Panc1 (cell line): Measurements from ENCODE around the gene FARSA. TPM values are rescaled to one million over a fixed set of nuclear protein-coding genes. Genes with fewer than 3 reads are reported as not detected.

Experiments used
- ATAC-seq: fragments of 200-7000 bp; cut with Tn5 transposase; 2 replicates; pipeline ENCODE4 v1.9.1; 2020; ENCODE audit warnings: mild to moderate bottlenecking, moderate library complexity
- BruUV-seq: library from RNA; stranded (reverse); fragments of 400-500 nt; replicated peaks from 2 replicates; lab custom pipeline; 2021; lab: Mats Ljungman, UMichigan
- CTCF ChIA-PET: fragments of 300-600 bp; sonication (Branson Sonifier 250); formaldehyde crosslinking; loops from one replicate; lab custom pipeline; 2022; ENCODE audit warnings: antibody characterized with exemption; lab: Charles Lee
- POLR2A ChIA-PET: fragments of 300-600 bp; sonication (Branson Sonifier 250); formaldehyde crosslinking; loops from one replicate; lab custom pipeline; 2022; ENCODE audit warnings: antibody characterized with exemption; lab: Charles Lee
- DNase-seq: peaks from one replicate; pipeline ENCODE4 v3.0.0-alpha.2; 2010; ENCODE audit warnings: low read depth, low spot score
- H3K27ac ChIP-seq: 2 replicates; pipeline ENCODE4 v1.5.1; 2011; ENCODE audit warnings: mild to moderate bottlenecking, low read length, inconsistent platforms
- H3K27me3 ChIP-seq: fragments of 200-500 bp; sonication (Bioruptor generic); 2 replicates; pipeline ENCODE4 v1.6.0; 2014; ENCODE audit warnings: low read length, inconsistent platforms; ENCODE audit not compliant: control insufficient read depth, insufficient read depth
- H3K36me3 ChIP-seq: fragments of 200-500 bp; sonication (Bioruptor generic); 2 replicates; pipeline ENCODE4 v1.5.1; 2014; ENCODE audit warnings: inconsistent platforms, mild to moderate bottlenecking, low read length, moderate library complexity; ENCODE audit not compliant: control insufficient read depth, insufficient read depth
- H3K4me1 ChIP-seq: 2 replicates; pipeline ENCODE4 v1.5.1; 2011; ENCODE audit warnings: inconsistent platforms, mild to moderate bottlenecking, low read length, moderate library complexity; ENCODE audit not compliant: control insufficient read depth, insufficient read depth
- H3K4me3 ChIP-seq, 2 experiments: 2 replicates each; pipeline ENCODE4 v1.5.1; 2011 to 2012; ENCODE audit warnings: low read depth in 2 of 2, low read length in 2 of 2, mild to moderate bottlenecking in 2 of 2, inconsistent platforms in 1 of 2, moderate library complexity in 1 of 2
- H3K9me3 ChIP-seq: fragments of 200-500 bp; sonication (Bioruptor generic); 2 replicates; pipeline ENCODE4 v1.5.1; 2014; ENCODE audit warnings: low read depth, mild to moderate bottlenecking, inconsistent platforms, low read length, moderate library complexity; ENCODE audit not compliant: control insufficient read depth, insufficient read depth
- POLR2AphosphoS5 ChIP-seq: IDR thresholded peaks from 2 replicates; pipeline ENCODE4 v1.6.1; 2012; ENCODE audit warnings: mild to moderate bottlenecking, low read depth, low read length, moderate library complexity
- SIN3A ChIP-seq: IDR thresholded peaks from 2 replicates; pipeline ENCODE4 v1.6.1; 2012; ENCODE audit warnings: low read depth, mild to moderate bottlenecking, low read length, moderate library complexity, borderline replicate concordance; ENCODE audit not compliant: insufficient read depth
- TCF7L2 ChIP-seq: IDR thresholded peaks from 2 replicates; pipeline ENCODE4 v1.6.1; 2011; ENCODE audit warnings: mild to moderate bottlenecking, low read depth, low read length, inconsistent platforms
- in situ Hi-C: cut with HindIII; loops from 2 replicates; pipeline ENCODE4 v1.10.0; 2016; ENCODE audit warnings: low sequenced_read_pairs, low pct_unique_long_range_greater_than_20kb
- intact Hi-C: fragments of 100-400 bp; cut with micrococcal nuclease; formaldehyde crosslinking; loops from one replicate; pipeline ENCODE4 v1.10.0; 2022; ENCODE audit not compliant: unreplicated experiment
- total RNA-seq: library from RNA; stranded (reverse); gene quantifications from one replicate; pipeline ENCODE4 v1.2.1, GENCODE V29; 2021; ENCODE audit not compliant: unreplicated experiment
- TF ChIP-seq, protein P1 (sequence below), 2 experiments: IDR thresholded peaks; 2 replicates each; pipeline ENCODE4 v1.6.1; 2011 to 2012; ENCODE audit warnings: low read depth in 2 of 2, control low read depth in 1 of 2, low read length in 1 of 2, mild to moderate bottlenecking in 1 of 2, moderate library complexity in 1 of 2; ENCODE audit not compliant: insufficient read depth in 1 of 2
- TF ChIP-seq, protein P2 (sequence below): fragments of 450-650 bp; IDR thresholded peaks from 2 replicates; pipeline ENCODE4 v1.5.1; 2017; ENCODE audit warnings: mild to moderate bottlenecking

FARSA gene
- total RNA-seq, 1 experiment from 2014 or later = 80.3 TPM

DNA sequence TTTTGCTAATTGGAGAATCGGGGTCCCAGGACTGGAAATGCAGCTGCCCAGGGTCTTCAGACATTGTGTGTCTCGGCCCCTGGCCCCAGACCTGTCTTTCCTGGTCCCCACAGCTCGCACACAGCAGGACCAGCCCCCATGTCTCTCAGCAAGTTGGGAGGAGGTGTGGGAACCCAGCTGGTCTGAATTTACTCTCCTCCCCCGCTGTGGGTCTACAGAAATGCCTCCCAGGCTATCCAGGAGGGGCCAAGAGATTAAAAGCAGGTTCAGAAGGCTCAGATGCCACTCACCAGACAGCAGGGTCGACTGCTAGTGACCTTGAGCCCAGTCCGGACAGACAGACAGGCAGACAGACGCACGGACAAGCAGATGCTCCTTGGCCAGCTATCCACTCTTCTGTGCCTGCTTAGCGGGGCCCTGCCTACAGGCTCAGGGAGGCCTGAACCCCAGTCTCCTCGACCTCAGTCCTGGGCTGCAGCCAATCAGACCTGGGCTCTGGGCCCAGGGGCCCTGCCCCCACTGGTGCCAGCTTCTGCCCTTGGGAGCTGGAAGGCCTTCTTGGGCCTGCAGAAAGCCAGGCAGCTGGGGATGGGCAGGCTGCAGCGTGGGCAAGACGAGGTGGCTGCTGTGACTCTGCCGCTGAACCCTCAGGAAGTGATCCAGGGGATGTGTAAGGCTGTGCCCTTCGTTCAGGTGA lies 35.9 kb upstream of the FARSA start, which contains the start of gene DAND5:
DAND5 (plus strand) TSS at position 285 of the 697 bp plus-strand sequence; CDS start at position 370, 85 bp downstream.
- no peak within 1 kb of the TSS for H3K27ac ChIP-seq
- H3K9me3 ChIP-seq = no peaks in the 10 kb centered on the region
- intact Hi-C loops = no loop called here
- peak; percentile 2; the same call in 1 of the 2 replicates for ATAC-seq
- H3K4me3 ChIP-seq = no peak within 1 kb of the TSS
- TF ChIP-seq SIN3A (no peak), POLR2AphosphoS5 (no peak), TCF7L2 (no peak)
- TF ChIP-seq, protein P1, sequence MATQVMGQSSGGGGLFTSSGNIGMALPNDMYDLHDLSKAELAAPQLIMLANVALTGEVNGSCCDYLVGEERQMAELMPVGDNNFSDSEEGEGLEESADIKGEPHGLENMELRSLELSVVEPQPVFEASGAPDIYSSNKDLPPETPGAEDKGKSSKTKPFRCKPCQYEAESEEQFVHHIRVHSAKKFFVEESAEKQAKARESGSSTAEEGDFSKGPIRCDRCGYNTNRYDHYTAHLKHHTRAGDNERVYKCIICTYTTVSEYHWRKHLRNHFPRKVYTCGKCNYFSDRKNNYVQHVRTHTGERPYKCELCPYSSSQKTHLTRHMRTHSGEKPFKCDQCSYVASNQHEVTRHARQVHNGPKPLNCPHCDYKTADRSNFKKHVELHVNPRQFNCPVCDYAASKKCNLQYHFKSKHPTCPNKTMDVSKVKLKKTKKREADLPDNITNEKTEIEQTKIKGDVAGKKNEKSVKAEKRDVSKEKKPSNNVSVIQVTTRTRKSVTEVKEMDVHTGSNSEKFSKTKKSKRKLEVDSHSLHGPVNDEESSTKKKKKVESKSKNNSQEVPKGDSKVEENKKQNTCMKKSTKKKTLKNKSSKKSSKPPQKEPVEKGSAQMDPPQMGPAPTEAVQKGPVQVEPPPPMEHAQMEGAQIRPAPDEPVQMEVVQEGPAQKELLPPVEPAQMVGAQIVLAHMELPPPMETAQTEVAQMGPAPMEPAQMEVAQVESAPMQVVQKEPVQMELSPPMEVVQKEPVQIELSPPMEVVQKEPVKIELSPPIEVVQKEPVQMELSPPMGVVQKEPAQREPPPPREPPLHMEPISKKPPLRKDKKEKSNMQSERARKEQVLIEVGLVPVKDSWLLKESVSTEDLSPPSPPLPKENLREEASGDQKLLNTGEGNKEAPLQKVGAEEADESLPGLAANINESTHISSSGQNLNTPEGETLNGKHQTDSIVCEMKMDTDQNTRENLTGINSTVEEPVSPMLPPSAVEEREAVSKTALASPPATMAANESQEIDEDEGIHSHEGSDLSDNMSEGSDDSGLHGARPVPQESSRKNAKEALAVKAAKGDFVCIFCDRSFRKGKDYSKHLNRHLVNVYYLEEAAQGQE (IDR thresholded peaks at IDR 0.05; ENCODE audit: insufficient read depth in 1 of 2, low read depth in 2 of 2, low read length in 1 of 2) = no peak
- TF ChIP-seq, protein P2, sequence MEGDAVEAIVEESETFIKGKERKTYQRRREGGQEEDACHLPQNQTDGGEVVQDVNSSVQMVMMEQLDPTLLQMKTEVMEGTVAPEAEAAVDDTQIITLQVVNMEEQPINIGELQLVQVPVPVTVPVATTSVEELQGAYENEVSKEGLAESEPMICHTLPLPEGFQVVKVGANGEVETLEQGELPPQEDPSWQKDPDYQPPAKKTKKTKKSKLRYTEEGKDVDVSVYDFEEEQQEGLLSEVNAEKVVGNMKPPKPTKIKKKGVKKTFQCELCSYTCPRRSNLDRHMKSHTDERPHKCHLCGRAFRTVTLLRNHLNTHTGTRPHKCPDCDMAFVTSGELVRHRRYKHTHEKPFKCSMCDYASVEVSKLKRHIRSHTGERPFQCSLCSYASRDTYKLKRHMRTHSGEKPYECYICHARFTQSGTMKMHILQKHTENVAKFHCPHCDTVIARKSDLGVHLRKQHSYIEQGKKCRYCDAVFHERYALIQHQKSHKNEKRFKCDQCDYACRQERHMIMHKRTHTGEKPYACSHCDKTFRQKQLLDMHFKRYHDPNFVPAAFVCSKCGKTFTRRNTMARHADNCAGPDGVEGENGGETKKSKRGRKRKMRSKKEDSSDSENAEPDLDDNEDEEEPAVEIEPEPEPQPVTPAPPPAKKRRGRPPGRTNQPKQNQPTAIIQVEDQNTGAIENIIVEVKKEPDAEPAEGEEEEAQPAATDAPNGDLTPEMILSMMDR = no peak
- no peaks in the 10 kb centered on the region for H3K27me3 ChIP-seq
- H3K4me1 ChIP-seq = peaks cover 10% of the 10 kb centered on the region
- DNase-seq = no peak
- H3K36me3 ChIP-seq = no peaks in the 10 kb centered on the region
- ChIA-PET CTCF (interaction anchor here (1.0 kb wide), 1 partner anchor 8 kb away, joined by 3 read pairs; no protein-coding TSS in a partner anchor), POLR2A (interaction anchor here (0.5 kb wide), 1 partner anchor 178 kb away, joined by 3 read pairs; no protein-coding TSS in a partner anchor)
- BruUV-seq = no TSS peak
- in situ Hi-C loops = no loop called here

DNA sequence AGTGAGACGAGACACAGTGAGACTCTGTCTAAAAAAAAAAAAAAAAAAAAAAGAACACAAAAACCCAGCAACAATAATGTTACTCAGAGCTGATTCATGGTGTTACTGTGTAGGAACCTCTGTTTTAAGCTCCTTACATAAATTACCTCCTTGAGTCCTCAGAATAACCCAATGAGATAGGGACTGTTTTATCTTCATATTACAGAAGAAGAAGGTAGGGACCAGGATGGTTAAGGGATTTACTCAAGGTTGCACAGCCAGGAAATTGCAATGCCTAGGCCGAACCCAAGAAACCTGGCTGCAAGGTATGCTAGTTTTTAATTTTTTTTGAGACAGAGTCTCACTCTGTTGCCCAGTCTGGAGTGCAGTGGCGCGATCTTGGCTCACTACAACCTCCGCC lies 34.4 kb upstream of the FARSA start:
- in situ Hi-C loops = no loop called here
- H3K27ac ChIP-seq = no peak overlapping the region
- intact Hi-C loops = no loop called here
- ChIA-PET CTCF (no interaction called here), POLR2A (no interaction called here)
- no peak for ATAC-seq
- H3K4me1 ChIP-seq = peaks cover 10% of the 10 kb centered on the region
- TF ChIP-seq TCF7L2 (no peak), SIN3A (no peak), POLR2AphosphoS5 (no peak)
- TF ChIP-seq, protein P1 (IDR thresholded peaks at IDR 0.05; ENCODE audit: insufficient read depth in 1 of 2, low read depth in 2 of 2, low read length in 1 of 2) = no peak
- TF ChIP-seq, protein P2 = no peak
- no peaks in the 10 kb centered on the region for H3K27me3 ChIP-seq
- no peak overlapping the region for H3K4me3 ChIP-seq
- no peak for DNase-seq
- no TSS peak for BruUV-seq
- H3K9me3 ChIP-seq = no peaks in the 10 kb centered on the region
- no peaks in the 10 kb centered on the region for H3K36me3 ChIP-seq
